ENCODE measurements around the gene PCDHA2. TPM values are rescaled to one million over a fixed set of nuclear protein-coding genes. Genes with fewer than 3 reads are reported as not detected.

Gene PCDHA2
- total RNA-seq, 1 donor from 2014 or later, result 0.77 TPM

DNA sequence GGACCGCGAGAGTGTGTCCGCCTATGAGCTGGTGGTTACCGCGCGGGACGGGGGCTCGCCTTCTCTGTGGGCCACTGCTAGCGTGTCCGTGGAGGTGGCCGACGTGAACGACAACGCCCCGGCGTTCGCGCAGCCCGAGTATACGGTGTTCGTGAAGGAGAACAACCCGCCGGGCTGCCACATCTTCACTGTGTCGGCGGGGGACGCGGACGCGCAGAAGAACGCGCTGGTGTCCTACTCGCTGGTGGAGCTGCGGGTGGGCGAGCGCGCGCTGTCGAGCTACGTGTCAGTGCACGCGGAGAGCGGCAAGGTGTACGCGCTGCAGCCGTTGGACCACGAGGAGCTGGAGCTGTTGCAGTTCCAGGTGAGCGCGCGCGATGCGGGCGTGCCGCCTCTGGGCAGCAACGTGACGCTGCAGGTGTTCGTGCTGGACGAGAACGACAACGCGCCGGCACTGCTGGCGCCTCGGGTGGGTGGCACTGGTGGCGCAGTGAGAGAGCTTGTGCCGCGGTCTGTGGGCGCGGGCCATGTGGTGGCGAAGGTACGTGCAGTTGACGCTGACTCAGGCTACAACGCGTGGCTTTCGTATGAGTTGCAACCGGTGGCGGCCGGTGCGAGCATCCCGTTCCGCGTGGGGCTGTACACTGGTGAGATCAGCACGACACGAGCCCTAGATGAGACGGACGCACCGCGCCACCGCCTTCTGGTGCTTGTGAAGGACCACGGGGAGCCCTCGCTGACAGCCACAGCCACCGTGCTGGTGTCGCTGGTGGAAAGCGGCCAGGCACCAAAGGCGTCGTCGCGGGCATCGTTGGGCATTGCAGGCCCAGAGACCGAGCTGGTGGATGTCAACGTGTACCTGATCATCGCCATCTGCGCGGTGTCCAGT lies 41.2 kb downstream of the PCDHA2 start:
- no peak overlapping the region for H3K4me3 Mint-ChIP-seq (ENCODE audit: unreplicated experiment)
- peaks cover 6% of the 10 kb centered on the region for H3K4me1 Mint-ChIP-seq (ENCODE audit: low read depth)
- TF ChIP-seq, protein P1, sequence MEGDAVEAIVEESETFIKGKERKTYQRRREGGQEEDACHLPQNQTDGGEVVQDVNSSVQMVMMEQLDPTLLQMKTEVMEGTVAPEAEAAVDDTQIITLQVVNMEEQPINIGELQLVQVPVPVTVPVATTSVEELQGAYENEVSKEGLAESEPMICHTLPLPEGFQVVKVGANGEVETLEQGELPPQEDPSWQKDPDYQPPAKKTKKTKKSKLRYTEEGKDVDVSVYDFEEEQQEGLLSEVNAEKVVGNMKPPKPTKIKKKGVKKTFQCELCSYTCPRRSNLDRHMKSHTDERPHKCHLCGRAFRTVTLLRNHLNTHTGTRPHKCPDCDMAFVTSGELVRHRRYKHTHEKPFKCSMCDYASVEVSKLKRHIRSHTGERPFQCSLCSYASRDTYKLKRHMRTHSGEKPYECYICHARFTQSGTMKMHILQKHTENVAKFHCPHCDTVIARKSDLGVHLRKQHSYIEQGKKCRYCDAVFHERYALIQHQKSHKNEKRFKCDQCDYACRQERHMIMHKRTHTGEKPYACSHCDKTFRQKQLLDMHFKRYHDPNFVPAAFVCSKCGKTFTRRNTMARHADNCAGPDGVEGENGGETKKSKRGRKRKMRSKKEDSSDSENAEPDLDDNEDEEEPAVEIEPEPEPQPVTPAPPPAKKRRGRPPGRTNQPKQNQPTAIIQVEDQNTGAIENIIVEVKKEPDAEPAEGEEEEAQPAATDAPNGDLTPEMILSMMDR (IDR thresholded peaks at IDR 0.05), result no peak
- peak; percentile 92 for DNase-seq (ENCODE audit: low spot score)
- H3K36me3 Mint-ChIP-seq (ENCODE audit: low read depth), result peaks cover 16% of the 10 kb centered on the region
- peaks cover 18% of the 10 kb centered on the region for H3K9me3 Mint-ChIP-seq (ENCODE audit: low read depth)
- H3K27me3 Mint-ChIP-seq (ENCODE audit: low read depth), result no peaks in the 10 kb centered on the region
- H3K27ac Mint-ChIP-seq (ENCODE audit: unreplicated experiment), result no peak overlapping the region

DNA sequence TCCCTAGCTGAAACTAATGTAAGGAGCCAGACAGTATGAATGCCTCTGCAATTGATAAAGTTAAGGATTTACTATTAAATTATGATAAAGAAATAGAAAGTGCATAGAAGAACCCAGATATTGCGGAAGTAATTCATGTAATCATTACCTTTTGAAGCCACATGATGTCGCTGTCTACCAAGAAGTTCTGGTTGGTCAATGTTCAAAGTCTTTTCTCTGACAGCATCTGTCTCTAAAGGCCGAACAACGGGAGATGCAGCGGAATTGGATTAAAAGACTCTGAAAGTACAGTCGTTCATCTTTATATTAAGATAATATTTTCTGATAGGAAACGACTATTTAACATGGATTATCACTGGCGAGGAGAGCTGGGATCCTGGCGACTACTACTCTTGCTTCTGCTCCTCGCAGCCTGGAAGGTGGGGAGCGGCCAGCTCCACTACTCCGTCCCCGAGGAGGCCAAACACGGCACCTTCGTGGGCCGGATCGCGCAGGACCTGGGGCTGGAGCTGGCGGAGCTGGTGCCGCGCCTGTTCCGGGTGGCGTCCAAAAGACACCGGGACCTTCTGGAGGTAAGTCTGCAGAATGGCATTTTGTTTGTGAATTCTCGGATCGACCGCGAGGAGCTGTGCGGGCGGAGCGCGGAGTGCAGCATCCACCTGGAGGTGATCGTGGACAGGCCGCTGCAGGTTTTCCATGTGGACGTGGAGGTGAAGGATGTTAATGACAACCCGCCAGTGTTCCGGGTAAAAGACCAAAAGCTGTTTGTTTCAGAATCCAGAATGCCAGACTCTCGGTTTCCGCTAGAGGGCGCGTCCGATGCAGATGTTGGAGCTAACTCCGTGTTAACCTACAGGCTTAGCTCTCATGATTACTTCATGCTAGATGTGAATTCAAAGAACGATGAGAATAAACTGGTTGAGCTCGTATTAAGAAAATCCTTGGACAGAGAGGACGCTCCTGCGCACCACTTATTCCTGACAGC lies 46.6 kb downstream of the PCDHA2 start, which contains the start of gene PCDHA8:
TSS of gene PCDHA8 (plus strand) at position 210 of the 985 bp plus-strand sequence. CDS start at position 345, 135 bp downstream.
- H3K9me3 Mint-ChIP-seq (ENCODE audit: low read depth), result peaks cover 10% of the 10 kb centered on the region
- H3K27ac Mint-ChIP-seq (ENCODE audit: unreplicated experiment), result no peak within 1 kb of the TSS
- no peak within 1 kb of the TSS for H3K4me3 Mint-ChIP-seq (ENCODE audit: unreplicated experiment)

DNA sequence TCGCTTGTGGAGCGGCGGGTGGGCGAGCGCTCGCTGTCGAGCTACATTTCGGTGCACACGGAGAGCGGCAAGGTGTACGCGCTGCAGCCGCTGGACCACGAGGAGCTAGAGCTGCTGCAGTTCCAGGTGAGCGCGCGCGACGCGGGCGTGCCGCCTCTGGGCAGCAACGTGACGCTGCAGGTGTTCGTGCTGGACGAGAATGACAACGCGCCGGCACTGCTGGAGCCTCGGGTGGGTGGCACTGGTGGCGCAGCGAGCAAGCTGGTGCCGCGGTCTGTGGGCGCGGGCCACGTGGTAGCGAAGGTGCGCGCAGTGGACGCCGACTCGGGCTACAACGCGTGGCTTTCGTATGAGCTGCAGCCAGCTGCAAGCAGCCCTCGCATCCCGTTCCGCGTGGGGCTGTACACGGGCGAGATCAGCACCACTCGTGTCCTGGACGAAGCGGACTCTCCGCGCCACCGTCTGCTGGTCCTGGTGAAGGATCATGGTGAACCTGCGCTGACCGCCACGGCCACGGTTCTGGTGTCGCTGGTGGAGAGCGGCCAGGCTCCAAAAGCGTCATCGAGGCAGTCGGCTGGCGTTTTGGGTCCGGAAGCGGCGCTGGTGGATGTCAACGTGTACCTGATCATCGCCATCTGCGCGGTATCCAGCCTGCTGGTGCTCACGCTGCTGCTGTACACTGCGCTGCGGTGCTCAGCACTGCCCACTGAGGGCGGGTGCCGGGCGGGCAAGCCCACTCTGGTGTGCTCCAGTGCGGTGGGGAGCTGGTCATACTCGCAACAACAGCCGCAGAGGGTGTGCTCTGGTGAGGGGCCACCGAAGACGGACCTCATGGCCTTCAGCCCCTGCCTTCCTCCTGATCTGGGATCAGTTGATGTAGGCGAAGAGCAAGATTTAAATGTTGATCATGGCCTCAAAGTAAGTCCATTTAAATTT lies 48.4 kb downstream of the PCDHA2 start:
- DNase-seq (ENCODE audit: low spot score), result no peak
- Mint-ChIP-seq H3K4me1 (ENCODE audit: low read depth) (no peaks in the 10 kb centered on the region), H3K4me3 (ENCODE audit: unreplicated experiment) (no peak overlapping the region), H3K36me3 (ENCODE audit: low read depth) (peaks cover 11% of the 10 kb centered on the region), H3K9me3 (ENCODE audit: low read depth) (peaks cover 17% of the 10 kb centered on the region), H3K27me3 (ENCODE audit: low read depth) (no peaks in the 10 kb centered on the region), H3K27ac (ENCODE audit: unreplicated experiment) (no peak overlapping the region)
- TF ChIP-seq, protein P1 (IDR thresholded peaks at IDR 0.05), result no peak

More for the DNA sequence above, 46.6 kb downstream of the PCDHA2 start, which contains the start of gene PCDHA8:
- TF ChIP-seq, protein P1 (IDR thresholded peaks at IDR 0.05), result peak; percentile 15
- DNase-seq (ENCODE audit: low spot score), result no peak
- no peaks in the 10 kb centered on the region for H3K27me3 Mint-ChIP-seq (ENCODE audit: low read depth)
- H3K4me1 Mint-ChIP-seq (ENCODE audit: low read depth), result no peaks in the 10 kb centered on the region
- H3K36me3 Mint-ChIP-seq (ENCODE audit: low read depth), result peaks cover 9% of the 10 kb centered on the region

Other genes starting within 250 kb of the PCDHA2 start
- 5.6 to 6.2 TPM (median 6.0 TPM) in 3 replicates for gene EIF4EBP3, start 247.2 kb upstream of the PCDHA2 start, total RNA-seq
- 46.5 to 50.4 TPM (median 50.3 TPM) in 3 replicates for gene SRA1, start 237.4 kb upstream of the PCDHA2 start, total RNA-seq
- 39.0 to 47.0 TPM (median 42.3 TPM) in 3 replicates for gene APBB3, start 230.3 kb upstream of the PCDHA2 start, total RNA-seq
- 74.3 to 99.4 TPM (median 79.2 TPM) in 3 replicates for gene SLC35A4, start 230.0 kb upstream of the PCDHA2 start, total RNA-seq
- gene CD14, start 161.7 kb upstream of the PCDHA2 start, total RNA-seq, result not detected in 3 replicates
- 4.9 to 7.4 TPM (median 6.6 TPM) in 3 replicates for gene TMCO6, start 155.4 kb upstream of the PCDHA2 start, total RNA-seq
- 41.2 to 50.5 TPM (median 43.4 TPM) in 3 replicates for gene NDUFA2, start 147.2 kb upstream of the PCDHA2 start, total RNA-seq
- 56.6 to 81.4 TPM (median 59.7 TPM) in 3 replicates for gene IK, start 147.0 kb upstream of the PCDHA2 start, total RNA-seq
- 24.5 to 31.4 TPM (median 24.6 TPM) in 3 replicates for gene WDR55, start 129.9 kb upstream of the PCDHA2 start, total RNA-seq
- 1.3 to 1.5 TPM (median 1.3 TPM) in 3 replicates for gene DND1, start 121.3 kb upstream of the PCDHA2 start, total RNA-seq
- 62.9 to 83.4 TPM (median 67.5 TPM) in 3 replicates for gene HARS1, start 103.5 kb upstream of the PCDHA2 start, total RNA-seq
- gene HARS2, start 103.4 kb upstream of the PCDHA2 start, total RNA-seq, result 22.8 to 27.4 TPM (median 22.8 TPM) in 3 replicates
- gene ZMAT2, start 94.4 kb upstream of the PCDHA2 start, total RNA-seq, result 37.0 to 50.3 TPM (median 39.2 TPM) in 3 replicates
- not detected in 3 replicates for gene PCDHA1, start 8.7 kb upstream of the PCDHA2 start, total RNA-seq
- 0.19 to 0.28 TPM (median 0.20 TPM) in 3 replicates for gene PCDHA3, start 6.2 kb downstream of the PCDHA2 start, total RNA-seq
- 7.1 to 11.1 TPM (median 8.3 TPM) in 3 replicates for gene PCDHA4, start 12.2 kb downstream of the PCDHA2 start, total RNA-seq
- 0.32 to 0.99 TPM (median 0.62 TPM) in 3 replicates for gene PCDHA5, start 26.8 kb downstream of the PCDHA2 start, total RNA-seq
- 20.5 to 23.5 TPM (median 20.6 TPM) in 3 replicates for gene PCDHA6, start 33.1 kb downstream of the PCDHA2 start, total RNA-seq
- 1.4 to 1.9 TPM (median 1.5 TPM) in 3 replicates for gene PCDHA7, start 39.4 kb downstream of the PCDHA2 start, total RNA-seq
- gene PCDHA8, start 46.3 kb downstream of the PCDHA2 start, total RNA-seq, result 0.97 to 2.4 TPM (median 1.1 TPM) in 3 replicates
- gene PCDHA9, start 53.5 kb downstream of the PCDHA2 start, total RNA-seq, result 1.2 to 2.0 TPM (median 1.3 TPM) in 3 replicates
- gene PCDHA10, start 61.0 kb downstream of the PCDHA2 start, total RNA-seq, result 6.7 to 21.2 TPM (median 20.5 TPM) in 3 replicates
- gene PCDHA11, start 74.1 kb downstream of the PCDHA2 start, total RNA-seq, result 6.0 to 10.7 TPM (median 6.1 TPM) in 3 replicates
- 15.9 to 23.6 TPM (median 23.0 TPM) in 3 replicates for gene PCDHA12, start 80.5 kb downstream of the PCDHA2 start, total RNA-seq
- 1.1 to 2.0 TPM (median 1.3 TPM) in 3 replicates for gene PCDHA13, start 87.3 kb downstream of the PCDHA2 start, total RNA-seq
- gene PCDHAC1, start 131.4 kb downstream of the PCDHA2 start, total RNA-seq, result 5.8 to 7.2 TPM (median 7.1 TPM) in 3 replicates
- gene PCDHAC2, start 171.6 kb downstream of the PCDHA2 start, total RNA-seq, result 4.9 to 7.1 TPM (median 6.7 TPM) in 3 replicates